Hematopoietic multipotent progenitor cell treated with erythropoietin and hydrocortisone succinate and interleukin-3 and kit ligand, for 4 days (in vitro differentiated cells): ENCODE measurements around the gene GH2.
A peak's percentile ranks its signal among the peaks of the same experiment; 100 is the strongest.
"Not testable (repeated sequence)": the region's sequence is repeated elsewhere in the genome, so short reads cannot be mapped to it uniquely, and the experiment has no call there.

ENCODE experiments used
- DNase-seq: peaks from one replicate; pipeline ENCODE4 v3.0.0-alpha.2; 2015

The GH2 gene

DNA sequence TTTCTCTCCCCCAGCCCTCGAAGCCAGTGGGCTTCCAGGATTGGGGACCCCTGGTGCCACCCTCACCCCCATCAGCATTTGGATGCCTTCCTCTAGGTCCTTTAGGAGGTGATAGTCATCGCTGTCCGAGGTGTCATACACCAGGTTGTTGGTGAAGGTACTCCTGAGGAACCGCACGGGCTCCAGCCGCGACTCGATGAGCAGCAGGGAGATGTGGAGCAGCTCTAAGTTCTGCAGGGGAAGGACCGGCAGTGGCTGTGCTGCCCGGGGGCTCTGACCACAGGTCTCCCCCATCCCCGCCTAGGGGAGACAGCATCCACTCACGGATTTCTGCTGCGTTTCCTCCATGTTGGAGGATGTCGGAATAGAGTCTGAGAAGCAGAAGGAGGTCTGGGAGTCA is 28.4 kb upstream of the GH2 start:
- DNase-seq = no peak

- DNase-seq = not testable (repeated sequence)
Measured at GRCh38 chr17:63909586-63909985, 27.8 kb upstream of the GH2 start.

- DNase-seq = peak; percentile 66
Measured at GRCh38 chr17:63907161-63907778, 25.5 kb upstream of the GH2 start.

DNA sequence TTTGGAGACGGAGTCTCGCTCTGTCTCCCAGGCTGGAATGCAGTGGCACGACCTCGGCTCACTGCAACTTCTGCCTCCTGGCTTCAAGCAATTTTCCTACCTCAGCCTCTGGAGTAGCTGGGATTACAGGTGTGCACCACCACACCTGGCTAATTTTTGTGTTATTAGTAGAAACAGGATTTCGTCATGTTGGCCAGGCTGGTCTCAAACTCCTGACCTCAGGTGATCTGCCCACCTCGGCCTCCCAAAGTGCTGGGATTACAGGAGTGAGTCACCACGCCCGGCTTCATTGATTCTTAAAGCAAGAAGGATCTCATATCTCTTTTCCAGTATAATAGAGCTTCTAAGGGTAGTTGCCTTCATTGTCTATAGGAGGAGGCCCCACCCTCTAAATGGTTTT is 23.1 kb upstream of the GH2 start:
- DNase-seq = not testable (repeated sequence)

DNA sequence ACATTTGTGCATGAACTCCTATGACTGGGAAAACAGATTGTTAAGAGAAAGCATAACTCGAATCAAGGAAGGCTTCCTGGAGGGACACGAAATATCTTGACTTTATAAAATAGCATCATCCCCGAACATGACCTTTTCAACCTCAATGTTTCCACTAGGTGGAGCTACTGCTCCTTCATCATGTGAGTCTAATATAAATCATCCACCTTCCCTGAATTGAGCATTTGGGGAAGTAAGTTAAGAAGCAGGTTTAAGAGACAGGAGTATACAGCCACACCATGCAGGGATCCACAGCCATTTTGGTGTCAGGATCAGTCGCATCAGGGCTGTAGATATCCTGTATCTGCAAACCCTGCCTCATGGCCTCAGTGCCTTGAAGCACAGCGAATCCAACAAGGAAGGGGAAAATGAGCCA is 22.1 kb upstream of the GH2 start:
- peak; percentile 47 for DNase-seq

DNA sequence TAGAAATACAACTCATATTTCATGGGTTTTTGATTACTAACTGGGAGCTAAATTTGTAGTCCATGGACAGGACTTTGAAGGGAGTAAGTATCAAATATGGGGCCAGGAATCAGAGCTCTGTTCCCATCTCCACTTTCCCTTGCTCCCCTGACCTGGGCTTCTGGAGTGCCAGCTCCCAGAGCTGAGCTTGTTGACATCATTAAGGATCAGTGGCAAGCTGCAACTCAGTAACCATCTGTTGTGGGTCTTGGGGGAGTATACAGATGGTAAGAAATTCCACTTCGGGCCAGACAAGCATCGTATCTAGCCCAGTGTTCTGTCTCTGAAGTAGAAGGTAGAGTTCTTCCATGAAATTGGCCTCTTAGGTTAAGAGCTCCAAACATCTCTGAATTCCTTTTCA is 20.2 kb upstream of the GH2 start:
- DNase-seq = not testable (repeated sequence)

GRCh38 chr17:63898899-63899798 is 17.4 kb upstream of the GH2 start:
- not testable (repeated sequence) for DNase-seq

DNA sequence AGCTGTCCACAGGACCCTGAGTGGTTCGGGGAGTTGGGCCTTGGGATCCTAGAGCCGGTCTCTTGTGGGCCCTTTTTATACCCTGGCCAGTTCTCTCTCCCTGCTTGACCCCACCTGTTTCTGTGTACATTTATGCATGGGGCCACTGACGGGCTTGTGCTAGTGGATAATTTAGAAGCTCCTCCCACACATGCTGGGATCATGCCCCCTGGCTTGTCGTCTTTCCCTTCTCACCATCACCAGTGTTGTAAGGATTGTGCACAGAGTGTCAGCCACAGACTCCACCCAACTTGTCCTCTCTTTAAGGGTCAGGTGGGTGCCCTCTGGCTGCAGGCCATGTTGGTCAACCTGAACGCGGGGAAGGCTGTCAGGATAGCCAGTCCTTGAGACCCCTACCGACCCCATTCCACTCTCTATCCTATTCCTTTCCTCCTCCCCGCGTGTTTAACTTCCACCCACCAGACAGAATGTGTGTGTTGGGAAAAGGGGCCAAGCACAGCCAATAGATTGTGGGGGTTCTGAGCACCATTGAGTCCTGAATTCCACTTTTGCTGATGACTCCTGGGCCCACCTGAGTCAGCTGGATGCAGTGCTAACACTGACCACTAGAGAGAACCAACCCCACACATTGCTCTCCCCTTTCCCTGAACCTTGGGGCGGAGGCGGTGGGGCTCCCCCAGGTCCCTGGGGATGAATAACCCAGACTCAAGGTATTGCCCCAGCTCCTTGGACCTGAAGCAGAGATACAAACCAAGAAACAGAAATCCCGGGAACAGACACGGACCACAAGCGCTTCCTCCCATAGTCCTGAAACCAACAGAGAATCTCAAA is 15.0 kb upstream of the GH2 start, which contains the start of gene CSH1:
Gene CSH1, minus strand, starts transcription at position 51 of the 831 bp plus-strand sequence. CDS start 63 bp downstream, outside the sequence.
- not testable (repeated sequence) for DNase-seq

- DNase-seq = not testable (repeated sequence)
Measured at GRCh38 chr17:63894821-63895220, 13.1 kb upstream of the GH2 start.

DNA sequence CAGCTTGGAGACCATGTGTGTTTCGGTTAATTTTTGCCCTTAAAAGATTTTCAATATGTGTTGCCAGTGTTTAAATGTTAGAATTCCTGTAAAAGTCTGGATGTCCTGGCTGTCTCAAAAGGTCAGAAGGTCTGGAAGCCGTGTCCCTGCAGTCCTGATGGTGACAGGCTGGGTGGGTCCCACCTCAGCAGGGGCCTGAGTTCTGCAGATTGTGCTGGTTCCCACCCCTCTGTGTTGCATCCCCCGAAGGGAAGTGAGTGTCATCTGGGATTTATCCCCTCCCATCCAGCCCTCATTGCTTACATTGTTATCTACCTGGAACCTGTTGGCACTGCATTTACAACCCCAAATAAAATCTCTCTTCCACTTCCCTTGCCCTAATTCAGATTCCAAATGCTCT is 12.3 kb upstream of the GH2 start:
- DNase-seq = not testable (repeated sequence)

DNA sequence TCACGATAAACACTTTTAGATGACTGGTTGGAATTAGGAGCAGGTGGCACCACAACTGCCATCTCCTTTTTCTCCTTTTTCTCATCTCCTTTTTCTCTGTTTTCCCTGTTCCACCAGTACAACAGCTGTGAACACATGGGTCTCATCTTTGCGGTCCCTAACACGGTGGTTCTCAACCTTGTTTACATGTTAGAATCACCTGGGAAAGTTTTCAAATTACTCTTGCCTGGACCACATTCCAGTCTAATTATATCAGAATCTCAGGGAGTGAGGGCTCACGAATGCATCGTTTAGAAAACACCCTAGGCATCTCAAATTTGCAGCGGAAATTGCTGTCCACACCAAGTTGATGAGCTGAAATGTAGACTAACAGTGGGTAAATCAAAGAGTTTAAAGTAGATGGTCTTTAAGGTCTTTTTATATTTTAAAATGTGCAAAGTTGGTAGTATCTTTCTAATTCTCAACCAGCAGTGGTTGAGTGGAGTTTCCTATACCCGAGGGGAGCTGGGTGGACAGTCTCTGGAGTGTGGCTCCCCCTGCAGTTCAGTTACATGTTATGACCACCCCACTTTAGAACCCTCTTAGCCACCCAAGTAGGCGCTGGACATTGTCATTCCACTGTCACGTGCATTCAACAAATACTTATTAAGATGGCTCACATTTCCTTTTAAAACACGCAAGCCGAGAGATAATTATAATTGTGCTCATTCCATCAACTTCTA is 10.7 kb upstream of the GH2 start:
- not testable (repeated sequence) for DNase-seq

- DNase-seq = peak; percentile 57
Measured at GRCh38 chr17:63889026-63889848, 7.5 kb upstream of the GH2 start.

GRCh38 chr17:63885119-63885518 is 3.4 kb upstream of the GH2 start:
- DNase-seq = not testable (repeated sequence)

DNA sequence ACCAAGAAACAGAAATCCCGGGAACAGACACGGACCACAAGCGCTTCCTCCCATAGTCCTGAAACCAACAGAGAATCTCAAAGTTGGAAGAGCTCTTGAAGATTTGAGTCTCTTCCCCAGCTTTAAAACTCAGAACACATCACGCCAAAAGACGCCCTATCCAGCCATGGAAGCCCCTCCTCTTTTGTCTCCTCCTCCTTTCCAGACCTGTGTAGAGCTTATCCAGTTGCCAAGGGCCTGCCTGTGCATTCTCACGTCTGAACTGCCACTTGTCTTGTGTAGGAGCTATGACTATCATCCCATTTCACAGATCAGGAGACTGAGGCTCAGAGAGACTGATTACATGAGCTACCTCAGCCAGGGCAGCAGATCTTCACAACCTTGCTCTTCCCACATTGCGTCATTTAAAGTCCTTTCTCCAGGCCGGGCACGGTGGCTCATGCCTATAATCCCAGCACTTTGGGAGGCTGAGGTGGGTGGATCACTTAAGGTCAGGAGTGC is 932 bp upstream of the GH2 start:
- not testable (repeated sequence) for DNase-seq

DNA sequence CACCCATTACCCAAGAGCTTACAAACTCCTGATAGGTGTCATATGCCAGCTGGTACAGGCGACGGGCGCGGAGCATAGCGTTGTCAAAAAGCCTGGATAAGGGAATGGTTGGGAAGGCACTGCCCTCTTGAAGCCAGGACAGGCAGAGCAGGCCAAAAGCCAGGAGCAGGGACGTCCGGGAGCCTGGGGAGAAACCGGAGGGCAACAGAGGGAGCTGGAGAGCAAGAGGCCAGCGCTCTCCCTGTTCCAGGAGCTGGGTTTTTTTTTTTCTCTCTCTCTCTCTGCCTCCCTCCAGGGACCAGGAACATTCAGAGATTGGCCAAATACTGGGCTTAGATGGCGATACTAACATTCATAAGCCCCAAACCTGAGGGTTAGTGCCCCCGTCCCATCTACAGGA is 407 bp downstream of the GH2 start:
- not testable (repeated sequence) for DNase-seq

DNA sequence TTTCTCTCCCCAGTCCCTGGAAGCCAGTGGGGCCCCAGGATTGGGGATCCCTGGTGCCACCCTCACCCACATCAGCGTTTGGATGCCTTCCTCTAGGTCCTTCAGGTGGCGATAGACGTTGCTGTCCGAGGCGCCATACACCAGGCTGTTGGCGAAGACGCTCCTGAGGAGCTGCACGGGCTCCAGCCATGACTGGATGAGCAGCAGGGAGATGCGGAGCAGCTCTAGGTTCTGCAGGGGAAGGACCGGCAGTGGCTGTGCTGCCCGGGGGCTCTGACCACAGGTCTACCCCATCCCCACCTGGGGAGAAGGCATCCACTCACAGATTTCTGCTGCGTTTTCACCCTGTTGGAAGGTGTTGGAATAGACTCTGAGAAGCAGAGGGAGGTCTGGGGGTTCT is 1.0 kb downstream of the GH2 start:
- no peak for DNase-seq

DNA sequence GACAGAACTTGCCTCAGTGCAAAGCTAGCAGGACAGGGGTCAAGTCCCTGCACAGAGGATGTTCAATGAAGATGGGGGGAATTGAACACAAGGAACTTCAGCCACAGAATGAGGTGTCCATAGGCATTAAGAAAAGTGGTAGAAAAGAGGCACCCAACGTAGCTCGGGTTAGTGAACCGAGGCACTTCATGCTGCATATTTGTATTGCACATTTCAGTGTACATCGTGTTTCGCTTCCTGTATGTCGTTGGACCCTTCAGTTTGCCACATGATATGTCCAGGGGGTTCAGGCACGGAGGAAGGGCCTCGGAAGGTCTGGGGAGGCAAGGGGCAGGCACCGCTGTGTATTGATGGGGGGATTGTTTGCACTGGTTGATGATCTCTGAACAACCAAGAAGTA is 3.3 kb downstream of the GH2 start:
- not testable (repeated sequence) for DNase-seq

DNA sequence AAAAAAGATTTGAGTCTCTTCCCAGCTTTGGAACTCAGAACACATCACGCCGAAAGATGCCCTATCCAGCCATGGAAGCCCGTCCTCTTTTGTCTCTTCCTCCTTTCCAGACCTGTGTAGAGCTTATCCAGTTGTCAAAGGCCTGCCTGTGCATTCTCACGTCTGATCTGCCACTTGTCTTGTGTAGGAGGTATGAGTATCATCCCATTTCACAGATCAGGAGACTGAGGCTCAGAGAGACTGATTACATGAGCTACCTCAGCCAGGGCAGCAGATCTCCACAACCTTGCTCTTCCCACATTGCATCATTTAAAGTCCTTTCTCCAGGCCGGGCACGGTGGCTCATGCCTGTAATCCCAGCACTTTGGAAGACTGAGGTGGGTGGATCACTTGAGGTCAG is 7.1 kb downstream of the GH2 start:
- not testable (repeated sequence) for DNase-seq

DNA sequence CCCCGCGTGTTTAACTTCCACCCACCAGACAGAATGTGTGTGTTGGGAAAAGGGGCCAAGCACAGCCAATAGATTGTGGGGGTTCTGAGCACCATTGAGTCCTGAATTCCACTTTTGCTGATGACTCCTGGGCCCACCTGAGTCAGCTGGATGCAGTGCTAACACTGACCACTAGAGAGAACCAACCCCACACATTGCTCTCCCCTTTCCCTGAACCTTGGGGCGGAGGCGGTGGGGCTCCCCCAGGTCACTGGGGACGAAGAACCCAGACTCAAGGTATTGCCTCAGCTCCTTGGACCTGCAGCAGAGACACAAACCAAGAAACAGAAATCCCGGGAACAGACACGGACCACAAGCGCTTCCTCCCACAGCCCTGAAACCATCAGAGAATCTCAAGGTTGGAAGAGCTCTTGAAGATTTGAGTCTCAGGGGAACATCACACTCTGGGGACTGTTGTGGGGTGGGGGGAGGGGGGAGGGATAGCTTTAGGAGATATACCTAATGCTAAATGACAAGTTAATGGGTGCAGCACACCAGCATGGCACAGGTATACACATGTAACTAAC is 7.6 kb downstream of the GH2 start:
- not testable (repeated sequence) for DNase-seq

DNA sequence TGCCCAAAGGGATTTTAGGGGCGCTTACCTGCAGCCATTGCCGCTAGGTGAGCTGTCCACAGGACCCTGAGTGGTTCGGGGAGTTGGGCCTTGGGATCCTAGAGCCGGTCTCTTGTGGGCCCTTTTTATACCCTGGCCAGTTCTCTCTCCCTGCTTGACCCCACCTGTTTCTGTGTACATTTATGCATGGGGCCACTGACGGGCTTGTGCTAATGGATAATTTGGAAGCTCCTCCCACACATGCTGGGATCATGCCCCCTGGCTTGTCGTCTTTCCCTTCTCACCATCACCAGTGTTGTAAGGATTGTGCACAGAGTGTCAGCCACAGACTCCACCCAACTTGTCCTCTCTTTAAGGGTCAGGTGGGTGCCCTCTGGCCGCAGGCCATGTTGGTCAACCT is 8.2 kb downstream of the GH2 start, which contains the start of gene CSH2:
Gene CSH2, minus strand, starts transcription at position 101 of the 400 bp plus-strand sequence. Its CDS starts 63 bp downstream, at position 38.
- not testable (repeated sequence) for DNase-seq
